ENCODE data around the gene ARHGAP4.

Gene ARHGAP4

DNA sequence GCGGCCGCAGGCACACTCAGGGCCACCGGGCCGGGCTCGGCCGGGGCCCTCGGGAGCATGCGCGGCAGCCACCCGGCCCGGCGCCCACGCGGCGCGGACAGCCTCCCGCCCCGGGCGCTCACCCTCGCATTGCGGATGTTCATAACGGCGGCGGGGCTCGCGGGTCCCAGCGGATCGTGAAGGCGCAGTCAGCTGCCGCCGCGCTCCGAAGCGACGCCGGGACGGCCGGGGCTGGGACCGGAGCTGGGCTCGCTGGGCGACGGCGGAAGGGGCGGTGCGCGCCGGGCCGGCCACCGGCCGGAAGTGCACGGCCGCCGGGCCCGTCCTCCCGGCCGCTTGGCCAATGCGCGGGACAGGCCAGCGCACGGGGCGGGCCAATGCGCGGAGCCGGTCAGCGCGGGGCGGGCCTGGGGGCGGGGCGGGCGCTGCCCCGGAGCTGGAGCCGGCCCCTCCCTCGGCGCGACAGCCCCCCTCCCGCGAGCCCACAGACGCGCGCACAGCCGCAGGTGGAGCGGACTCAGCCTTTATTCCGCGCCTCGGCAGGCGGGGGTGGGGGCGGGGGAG, 8.8 kb upstream of the ARHGAP4 start, which contains the start of gene NAA10:
NAA10 (minus strand) TSS at position 276 of the 564 bp plus-strand sequence; CDS start at position 143, 133 bp downstream.
- TF ChIP-seq ZFX (IDR thresholded peaks at IDR 0.05; ENCODE audit: borderline replicate concordance), result no peak
- peak within 1 kb of the TSS; percentile 72 for H3K27ac ChIP-seq

DNA sequence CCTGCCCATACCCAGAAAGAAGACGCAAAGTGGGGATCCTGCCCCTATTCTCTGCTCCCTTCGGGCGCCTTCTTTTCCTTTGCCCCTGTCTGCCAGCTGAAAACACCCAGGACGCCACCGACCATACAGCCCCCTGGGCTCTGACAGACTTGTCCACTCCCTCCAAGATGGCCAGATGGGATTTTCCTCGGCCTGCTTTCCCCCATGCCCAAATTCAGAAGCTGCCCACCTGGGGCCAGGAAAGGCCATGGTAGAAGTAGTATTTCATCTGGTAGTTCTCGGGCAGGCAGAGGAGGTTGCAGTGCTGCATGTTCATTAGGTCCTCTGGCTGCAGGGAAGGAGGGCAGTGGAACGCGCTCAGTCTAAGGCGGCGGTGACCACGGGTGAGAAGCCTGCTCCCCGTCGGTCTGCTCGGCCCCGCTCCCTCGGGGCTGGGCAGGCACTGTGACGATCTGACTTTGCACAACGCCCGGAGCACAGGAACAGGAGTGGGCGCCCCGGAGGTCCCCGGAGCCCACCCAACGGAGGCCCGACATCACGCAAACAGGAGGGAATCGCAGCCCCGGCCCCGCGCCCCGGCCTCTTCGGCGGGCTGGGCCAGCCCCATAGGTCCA, 8.2 kb upstream of the ARHGAP4 start:
- H3K27ac ChIP-seq, result peak overlapping the region; percentile 72
- TF ChIP-seq, protein P1, sequence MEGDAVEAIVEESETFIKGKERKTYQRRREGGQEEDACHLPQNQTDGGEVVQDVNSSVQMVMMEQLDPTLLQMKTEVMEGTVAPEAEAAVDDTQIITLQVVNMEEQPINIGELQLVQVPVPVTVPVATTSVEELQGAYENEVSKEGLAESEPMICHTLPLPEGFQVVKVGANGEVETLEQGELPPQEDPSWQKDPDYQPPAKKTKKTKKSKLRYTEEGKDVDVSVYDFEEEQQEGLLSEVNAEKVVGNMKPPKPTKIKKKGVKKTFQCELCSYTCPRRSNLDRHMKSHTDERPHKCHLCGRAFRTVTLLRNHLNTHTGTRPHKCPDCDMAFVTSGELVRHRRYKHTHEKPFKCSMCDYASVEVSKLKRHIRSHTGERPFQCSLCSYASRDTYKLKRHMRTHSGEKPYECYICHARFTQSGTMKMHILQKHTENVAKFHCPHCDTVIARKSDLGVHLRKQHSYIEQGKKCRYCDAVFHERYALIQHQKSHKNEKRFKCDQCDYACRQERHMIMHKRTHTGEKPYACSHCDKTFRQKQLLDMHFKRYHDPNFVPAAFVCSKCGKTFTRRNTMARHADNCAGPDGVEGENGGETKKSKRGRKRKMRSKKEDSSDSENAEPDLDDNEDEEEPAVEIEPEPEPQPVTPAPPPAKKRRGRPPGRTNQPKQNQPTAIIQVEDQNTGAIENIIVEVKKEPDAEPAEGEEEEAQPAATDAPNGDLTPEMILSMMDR (IDR thresholded peaks at IDR 0.05), result no peak
- TF ChIP-seq ZFX (IDR thresholded peaks at IDR 0.05; ENCODE audit: borderline replicate concordance), result no peak

DNA sequence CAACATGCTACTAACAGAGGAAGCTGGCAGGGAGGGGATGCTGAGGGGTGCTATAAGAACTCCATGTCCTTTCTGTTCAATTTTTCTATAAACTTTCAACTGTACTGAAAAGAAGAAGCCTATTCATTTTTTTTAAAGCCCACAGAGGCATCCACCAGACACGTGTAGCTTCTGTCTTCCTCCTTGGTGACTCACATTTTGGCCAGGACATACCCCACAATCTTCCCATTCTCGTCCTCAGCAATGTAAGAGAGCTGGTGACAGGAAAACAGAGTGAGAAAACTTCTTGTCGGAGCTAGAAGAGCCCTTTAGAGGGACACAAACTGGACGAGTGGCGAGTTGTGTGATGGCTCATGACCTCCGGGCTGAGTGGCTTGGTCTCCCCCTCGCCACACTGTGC, 7.7 kb upstream of the ARHGAP4 start:
- no peak for TF ChIP-seq ZFX (IDR thresholded peaks at IDR 0.05; ENCODE audit: borderline replicate concordance)
- TF ChIP-seq, protein P1 (IDR thresholded peaks at IDR 0.05), result no peak
- peak overlapping the region; percentile 72 for H3K27ac ChIP-seq

DNA sequence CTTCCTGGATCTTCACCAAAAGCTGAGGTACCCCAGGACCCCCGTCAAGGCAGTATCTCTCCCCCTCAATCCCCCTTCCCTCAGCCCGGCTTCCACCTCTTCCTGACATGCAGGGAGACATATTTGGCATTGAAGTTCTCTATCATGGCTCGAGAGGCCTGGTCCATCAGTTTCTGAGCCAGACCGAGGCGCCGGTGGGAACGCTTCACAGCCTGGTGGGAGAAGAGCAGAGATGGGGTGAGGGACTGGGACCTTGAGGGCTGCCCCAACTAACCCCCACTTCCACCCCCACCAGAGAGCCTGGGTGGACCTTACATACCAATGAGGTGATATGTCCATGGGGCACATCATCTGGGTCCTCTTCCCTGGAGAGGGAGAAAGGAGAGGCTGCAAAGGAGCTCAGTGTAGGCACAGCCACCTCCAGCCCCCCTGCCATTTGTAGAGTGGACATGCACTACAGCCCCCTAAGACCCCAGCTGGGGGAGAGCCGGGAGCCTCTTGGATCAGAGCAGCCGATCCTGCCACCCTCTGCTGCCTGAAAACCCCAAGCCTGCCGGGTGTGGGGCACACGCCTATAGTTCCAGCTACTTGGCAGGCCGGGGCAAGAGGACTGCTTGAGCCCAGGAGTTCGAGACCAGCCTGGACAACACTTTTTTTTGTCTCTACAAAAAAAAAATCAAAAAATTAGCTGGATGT, 6.3 kb upstream of the ARHGAP4 start:
- no peak for TF ChIP-seq ZFX (IDR thresholded peaks at IDR 0.05; ENCODE audit: borderline replicate concordance)
- TF ChIP-seq, protein P1 (IDR thresholded peaks at IDR 0.05), result no peak
- no peak overlapping the region for H3K27ac ChIP-seq

DNA sequence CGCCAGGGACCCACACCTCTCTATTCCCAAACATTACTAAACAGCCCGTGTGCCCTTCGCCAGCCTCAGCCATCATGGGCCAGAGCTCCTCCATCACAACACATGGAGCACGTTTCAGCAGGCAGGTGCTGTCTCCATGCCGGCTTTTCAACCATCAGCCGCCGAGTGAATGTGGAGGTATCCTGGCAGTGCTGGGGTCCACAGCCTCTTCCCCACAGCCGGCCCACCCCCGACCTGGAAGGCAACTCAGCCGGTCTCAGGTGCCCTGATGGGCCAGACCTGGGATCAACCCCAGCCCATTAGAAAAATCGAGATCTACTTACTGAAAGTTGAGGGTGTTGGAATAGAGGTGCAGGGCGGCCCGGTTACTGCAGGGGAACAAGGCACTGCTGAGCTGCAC, 5.7 kb upstream of the ARHGAP4 start:
- TF ChIP-seq, protein P1 (IDR thresholded peaks at IDR 0.05), result no peak
- no peak overlapping the region for H3K27ac ChIP-seq

DNA sequence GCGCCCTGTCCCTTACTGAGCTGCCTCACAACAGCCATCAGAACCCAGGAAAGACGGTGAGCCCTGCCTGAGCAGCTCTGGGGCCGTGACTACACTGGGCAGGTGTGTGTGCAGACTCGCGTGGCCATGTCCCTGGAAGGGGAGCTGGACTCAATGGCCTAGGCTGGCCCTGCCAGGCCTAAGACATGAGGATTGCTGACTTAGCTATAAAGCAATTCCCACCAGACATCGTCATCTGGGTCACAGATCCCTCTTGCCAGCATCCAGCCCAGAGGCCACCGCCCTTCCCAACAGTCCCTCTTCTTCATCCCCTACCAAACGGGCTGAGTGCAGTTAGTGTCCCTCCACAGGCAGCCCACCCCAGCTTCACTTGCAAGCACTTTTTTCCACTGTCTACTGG, 5.1 kb upstream of the ARHGAP4 start:
- H3K27ac ChIP-seq, result no peak overlapping the region
- TF ChIP-seq ZFX (IDR thresholded peaks at IDR 0.05; ENCODE audit: borderline replicate concordance), result no peak

DNA sequence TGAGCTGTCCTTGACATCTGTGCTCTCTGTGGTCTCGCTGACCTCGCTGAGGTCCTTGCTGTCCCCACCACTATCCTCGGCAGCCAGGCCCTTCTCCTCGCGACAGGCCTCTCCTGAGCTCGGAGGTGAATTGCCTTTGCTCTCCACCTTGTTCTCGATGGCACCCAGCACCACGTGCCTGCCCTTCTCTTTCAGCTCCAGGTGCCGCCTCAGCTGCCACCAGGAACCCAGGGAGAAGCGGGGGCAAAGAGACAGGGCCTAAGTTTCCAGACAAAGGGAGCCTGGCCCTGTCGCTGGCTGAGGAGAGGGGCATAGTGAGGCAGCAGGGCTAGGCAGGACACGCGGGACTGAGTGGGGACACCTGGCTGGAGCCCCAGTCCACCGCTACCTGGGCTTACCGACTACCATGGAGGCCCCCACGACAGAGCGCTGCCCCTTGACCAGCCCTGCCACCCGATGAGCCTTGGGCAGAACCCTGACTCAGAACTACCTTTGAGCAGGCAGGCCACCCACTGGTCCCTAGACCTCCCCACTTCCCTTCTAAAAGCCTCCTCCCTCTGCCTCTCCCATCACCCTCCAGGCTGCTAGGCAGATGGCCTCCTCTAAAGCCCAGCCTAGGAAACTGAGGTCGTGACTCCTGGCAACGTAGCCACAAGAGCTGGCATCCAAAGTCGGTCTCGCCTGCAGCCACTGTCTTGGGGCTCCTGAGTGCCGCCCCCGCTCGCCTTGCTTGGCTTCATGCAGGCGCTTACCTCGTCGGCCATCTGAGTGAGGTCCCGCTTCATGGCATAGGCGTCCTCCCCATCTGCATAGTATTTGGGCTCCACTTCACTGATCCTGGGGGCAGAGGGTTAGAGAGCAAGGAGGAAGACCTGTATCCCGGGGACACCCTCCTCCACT, 4.2 kb upstream of the ARHGAP4 start:
- peak overlapping the region; percentile 93 for H3K27ac ChIP-seq
- TF ChIP-seq ZFX (IDR thresholded peaks at IDR 0.05; ENCODE audit: borderline replicate concordance), result no peak
- TF ChIP-seq, protein P1 (IDR thresholded peaks at IDR 0.05), result no peak
